IgD-negative memory B cell (primary cell): ENCODE measurements around the gene BMPR1B. TPM values are rescaled to one million over a fixed set of nuclear protein-coding genes. Genes with fewer than 3 reads are reported as not detected.
A peak's percentile ranks its signal among the peaks of the same experiment; 100 is the strongest.

Experiments
- H3K27ac Mint-ChIP-seq, 3 donors: one replicate each; pipeline ENCODE4 v1.8.0; 2020 to 2022; ENCODE audit warnings: mild to moderate bottlenecking in 3 of 3, mixed read lengths in 3 of 3, moderate library complexity in 1 of 3
- H3K27me3 Mint-ChIP-seq: one replicate; pipeline ENCODE4 v1.8.0; 2021; ENCODE audit warnings: mixed read lengths
- H3K36me3 Mint-ChIP-seq: one replicate; pipeline ENCODE4 v1.8.0; 2020; ENCODE audit warnings: mild to moderate bottlenecking, mixed read lengths
- H3K4me1 Mint-ChIP-seq, 3 donors: one replicate each; pipeline ENCODE4 v1.8.0; 2020 to 2022; ENCODE audit warnings: mixed read lengths in 3 of 3, mild to moderate bottlenecking in 1 of 3
- H3K4me3 Mint-ChIP-seq, 4 donors: one replicate each; pipeline ENCODE4 v1.8.0; 2020 to 2022; ENCODE audit warnings: mild to moderate bottlenecking in 4 of 4, mixed read lengths in 4 of 4, moderate library complexity in 3 of 4
- H3K9me3 Mint-ChIP-seq, 3 donors: one replicate each; pipeline ENCODE4 v1.8.0; 2020 to 2021; ENCODE audit warnings: mixed read lengths in 3 of 3, mild to moderate bottlenecking in 1 of 3
- polyA plus RNA-seq: library from polyadenylated mRNA; unstranded; fragments of 300-500 nt; fragmentation: Illumina TruSeq; gene quantifications from one replicate; pipeline ENCODE4 v1.2.3, GENCODE V29; 2021

Gene BMPR1B
- polyA plus RNA-seq, 1 donor from 2014 or later, result not detected

- Mint-ChIP-seq H3K4me1 (peaks cover 0 to 1% (median 0%) of the 10 kb centered on the region in 3 donors), H3K9me3 (peaks cover 1 to 4% (median 2%) of the 10 kb centered on the region in 3 donors), H3K4me3 (no peak overlapping the region), H3K27ac (no peak overlapping the region), H3K27me3 (no peaks in the 10 kb centered on the region), H3K36me3 (no peaks in the 10 kb centered on the region)
Measured at GRCh38 chr4:94889946-94890345, 132.2 kb downstream of the BMPR1B start.

- H3K9me3 Mint-ChIP-seq, result peaks cover 1 to 4% (median 2%) of the 10 kb centered on the region in 3 donors
- no peaks in the 10 kb centered on the region for H3K36me3 Mint-ChIP-seq
- peaks cover 0 to 1% (median 0%) of the 10 kb centered on the region in 3 donors for H3K4me1 Mint-ChIP-seq
- no peak overlapping the region for H3K4me3 Mint-ChIP-seq
- H3K27me3 Mint-ChIP-seq, result no peaks in the 10 kb centered on the region
- no peak overlapping the region for H3K27ac Mint-ChIP-seq
Measured at GRCh38 chr4:94890579-94890978, 132.8 kb downstream of the BMPR1B start.

GRCh38 chr4:94892051-94892450 is 134.3 kb downstream of the BMPR1B start:
- Mint-ChIP-seq H3K27me3 (no peaks in the 10 kb centered on the region), H3K4me3 (no peak overlapping the region), H3K9me3 (peaks cover 1 to 4% (median 2%) of the 10 kb centered on the region in 3 donors), H3K27ac (no peak overlapping the region), H3K36me3 (no peaks in the 10 kb centered on the region), H3K4me1 (peaks cover 0 to 1% (median 0%) of the 10 kb centered on the region in 3 donors)

- no peaks in the 10 kb centered on the region for H3K27me3 Mint-ChIP-seq
Measured at GRCh38 chr4:94895081-94895480, 137.3 kb downstream of the BMPR1B start.

GRCh38 chr4:94897023-94897422 is 139.3 kb downstream of the BMPR1B start:
- no peak overlapping the region for H3K27ac Mint-ChIP-seq
- no peaks in the 10 kb centered on the region for H3K27me3 Mint-ChIP-seq
- H3K36me3 Mint-ChIP-seq, result no peaks in the 10 kb centered on the region
- H3K4me1 Mint-ChIP-seq, result no peaks in the 10 kb centered on the region
- H3K9me3 Mint-ChIP-seq, result peaks cover 0 to 4% (median 0%) of the 10 kb centered on the region in 3 donors
- H3K4me3 Mint-ChIP-seq, result no peak overlapping the region

More at GRCh38 chr4:94895081-94895480, 137.3 kb downstream of the BMPR1B start:
- H3K9me3 Mint-ChIP-seq, result peaks cover 0 to 4% (median 1%) of the 10 kb centered on the region in 3 donors
- H3K27ac Mint-ChIP-seq, result no peak overlapping the region
- H3K4me3 Mint-ChIP-seq, result no peak overlapping the region
- H3K36me3 Mint-ChIP-seq, result no peaks in the 10 kb centered on the region
- no peaks in the 10 kb centered on the region for H3K4me1 Mint-ChIP-seq

GRCh38 chr4:94905511-94905910 is 147.8 kb downstream of the BMPR1B start:
- Mint-ChIP-seq H3K27me3 (peaks cover 2% of the 10 kb centered on the region), H3K36me3 (no peaks in the 10 kb centered on the region), H3K9me3 (no peaks in the 10 kb centered on the region), H3K4me3 (no peak overlapping the region), H3K27ac (no peak overlapping the region), H3K4me1 (no peaks in the 10 kb centered on the region)

- H3K4me1 Mint-ChIP-seq, result no peaks in the 10 kb centered on the region
- peaks cover 2% of the 10 kb centered on the region for H3K27me3 Mint-ChIP-seq
- H3K4me3 Mint-ChIP-seq, result no peak overlapping the region
- H3K36me3 Mint-ChIP-seq, result no peaks in the 10 kb centered on the region
- H3K27ac Mint-ChIP-seq, result no peak overlapping the region
- peaks cover 0 to 7% (median 0%) of the 10 kb centered on the region in 3 donors for H3K9me3 Mint-ChIP-seq
Measured at GRCh38 chr4:94909645-94910044, 151.9 kb downstream of the BMPR1B start.

GRCh38 chr4:94911106-94911505 is 153.4 kb downstream of the BMPR1B start:
- no peaks in the 10 kb centered on the region for H3K4me1 Mint-ChIP-seq
- H3K9me3 Mint-ChIP-seq, result peaks cover 1 to 11% (median 1%) of the 10 kb centered on the region in 3 donors
- H3K27ac Mint-ChIP-seq, result no peak overlapping the region
- no peaks in the 10 kb centered on the region for H3K36me3 Mint-ChIP-seq
- no peak overlapping the region for H3K4me3 Mint-ChIP-seq
- H3K27me3 Mint-ChIP-seq, result peaks cover 2% of the 10 kb centered on the region

- Mint-ChIP-seq H3K27me3 (peaks cover 2% of the 10 kb centered on the region), H3K4me3 (peak overlapping the region in 1 of 4 donors; percentile 25), H3K9me3 (peaks cover 1 to 15% (median 6%) of the 10 kb centered on the region in 3 donors), H3K27ac (no peak overlapping the region), H3K36me3 (no peaks in the 10 kb centered on the region), H3K4me1 (no peaks in the 10 kb centered on the region)
Measured at GRCh38 chr4:94912606-94913005, 154.9 kb downstream of the BMPR1B start.

GRCh38 chr4:94913316-94913715 is 155.6 kb downstream of the BMPR1B start:
- Mint-ChIP-seq H3K27ac (no peak overlapping the region), H3K4me3 (no peak overlapping the region), H3K27me3 (peaks cover 2% of the 10 kb centered on the region), H3K9me3 (peaks cover 1 to 15% (median 6%) of the 10 kb centered on the region in 3 donors), H3K36me3 (no peaks in the 10 kb centered on the region), H3K4me1 (no peaks in the 10 kb centered on the region)

- Mint-ChIP-seq H3K27me3 (peaks cover 1% of the 10 kb centered on the region), H3K4me1 (no peaks in the 10 kb centered on the region), H3K36me3 (no peaks in the 10 kb centered on the region), H3K9me3 (peaks cover 1 to 15% (median 6%) of the 10 kb centered on the region in 3 donors), H3K4me3 (no peak overlapping the region), H3K27ac (no peak overlapping the region)
Measured at GRCh38 chr4:94917146-94917545, 159.4 kb downstream of the BMPR1B start.

- Mint-ChIP-seq H3K9me3 (peaks cover 1 to 15% (median 6%) of the 10 kb centered on the region in 3 donors), H3K4me3 (no peak overlapping the region), H3K36me3 (no peaks in the 10 kb centered on the region), H3K4me1 (no peaks in the 10 kb centered on the region), H3K27ac (no peak overlapping the region), H3K27me3 (peaks cover 1% of the 10 kb centered on the region)
Measured at GRCh38 chr4:94918543-94918942, 160.8 kb downstream of the BMPR1B start.

- Mint-ChIP-seq H3K27me3 (peaks cover 1% of the 10 kb centered on the region), H3K4me1 (no peaks in the 10 kb centered on the region), H3K36me3 (no peaks in the 10 kb centered on the region), H3K9me3 (peaks cover 0 to 8% (median 6%) of the 10 kb centered on the region in 3 donors), H3K27ac (no peak overlapping the region), H3K4me3 (no peak overlapping the region)
Measured at GRCh38 chr4:94920369-94920768, 162.6 kb downstream of the BMPR1B start.

- H3K4me1 Mint-ChIP-seq, result no peaks in the 10 kb centered on the region
- no peaks in the 10 kb centered on the region for H3K9me3 Mint-ChIP-seq
- H3K36me3 Mint-ChIP-seq, result no peaks in the 10 kb centered on the region
- no peak overlapping the region for H3K27ac Mint-ChIP-seq
- H3K27me3 Mint-ChIP-seq, result peaks cover 1% of the 10 kb centered on the region
- H3K4me3 Mint-ChIP-seq, result no peak overlapping the region
Measured at GRCh38 chr4:94924566-94924965, 166.8 kb downstream of the BMPR1B start.

GRCh38 chr4:94925764-94926347 is 168.1 kb downstream of the BMPR1B start:
- H3K27me3 Mint-ChIP-seq, result peaks cover 1% of the 10 kb centered on the region
- H3K36me3 Mint-ChIP-seq, result no peaks in the 10 kb centered on the region
- no peaks in the 10 kb centered on the region for H3K4me1 Mint-ChIP-seq
- H3K27ac Mint-ChIP-seq, result no peak overlapping the region
- no peak overlapping the region for H3K4me3 Mint-ChIP-seq
- H3K9me3 Mint-ChIP-seq, result no peaks in the 10 kb centered on the region

- Mint-ChIP-seq H3K27me3 (no peaks in the 10 kb centered on the region), H3K9me3 (no peaks in the 10 kb centered on the region), H3K4me3 (no peak overlapping the region), H3K4me1 (no peaks in the 10 kb centered on the region), H3K36me3 (no peaks in the 10 kb centered on the region), H3K27ac (no peak overlapping the region)
Measured at GRCh38 chr4:94926936-94927335, 169.2 kb downstream of the BMPR1B start.
